Mucosa of descending colon (tissue), 3 donors: ENCODE results near the gene DDC. TPM values are rescaled to one million over a fixed set of nuclear protein-coding genes. Genes with fewer than 3 reads are reported as not detected.

ENCODE experiments used
- ATAC-seq: fragments of 200-7000 bp; cut with Tn5 transposase; one replicate; pipeline ENCODE4 v1.9.1; 2020; ENCODE audit warnings: mild to moderate bottlenecking, moderate library complexity
- DNase-seq, 3 donors: peaks; one replicate each; pipeline ENCODE4 v3.0.0-alpha.2; 2020
- H3K36me3 ChIP-seq: fragments of 200-600 bp; one replicate; pipeline ENCODE4 v1.8.0; 2021; ENCODE audit warnings: low read depth, mild to moderate bottlenecking
- H3K4me1 ChIP-seq: fragments of 200-600 bp; one replicate; pipeline ENCODE4 v1.8.0; 2021; ENCODE audit warnings: low read depth, mild to moderate bottlenecking
- H3K4me3 ChIP-seq: fragments of 200-600 bp; one replicate; pipeline ENCODE4 v1.8.0; 2021; ENCODE audit warnings: mild to moderate bottlenecking
- H3K9me3 ChIP-seq: fragments of 200-600 bp; one replicate; pipeline ENCODE4 v1.8.0; 2021; ENCODE audit warnings: mild to moderate bottlenecking
- CTCF ChIP-seq: fragments of 200-600 bp; IDR thresholded peaks from one replicate; pipeline ENCODE4 v1.8.0; 2022; ENCODE audit warnings: antibody characterized with exemption, mild to moderate bottlenecking
- intact Hi-C, 2 donors: fragments of 100-400 bp; cut with DNase I in 1 of 2; cut with micrococcal nuclease in 1 of 2; formaldehyde crosslinking; loops; one replicate each; pipeline versions ENCODE4 v1.11.0 to v1.11.1; 2022; cut with DNase I, micrococcal nuclease
- total RNA-seq, 3 donors: library from RNA; stranded (reverse); fragmentation: NEBNext Ultra II Directional in 2 of 3; extraction: Animal tissue kit (Norgen Biotek cat#: 25700) in 2 of 3; gene quantifications; one replicate each; pipeline versions ENCODE4 v1.2.1 to v1.2.4, GENCODE V29; 2021 to 2023
- donor health status: DM: no; HTN: no; CAD: no; lungs with moderate emphysema.
- donor health status: DM: no; HTN: no; CAD: no.
- donor health status: DM: no; HTN: yes; CAD: no.

The DDC gene
- total RNA-seq, 3 donors from 2014 or later: 29.6 to 94.5 (median 74.4) TPM

GRCh38 chr7:50481867-50482266 lies 83.3 kb downstream of the DDC start:
- no peak for TF ChIP-seq CTCF
- no peak for DNase-seq
- ATAC-seq: no peak
- Histone ChIP-seq H3K4me1 (no peaks in the 10 kb centered on the region), H3K36me3 (no peaks in the 10 kb centered on the region), H3K4me3 (no peak overlapping the region), H3K9me3 (no peaks in the 10 kb centered on the region)
- intact Hi-C loops: no loop called here

DNA sequence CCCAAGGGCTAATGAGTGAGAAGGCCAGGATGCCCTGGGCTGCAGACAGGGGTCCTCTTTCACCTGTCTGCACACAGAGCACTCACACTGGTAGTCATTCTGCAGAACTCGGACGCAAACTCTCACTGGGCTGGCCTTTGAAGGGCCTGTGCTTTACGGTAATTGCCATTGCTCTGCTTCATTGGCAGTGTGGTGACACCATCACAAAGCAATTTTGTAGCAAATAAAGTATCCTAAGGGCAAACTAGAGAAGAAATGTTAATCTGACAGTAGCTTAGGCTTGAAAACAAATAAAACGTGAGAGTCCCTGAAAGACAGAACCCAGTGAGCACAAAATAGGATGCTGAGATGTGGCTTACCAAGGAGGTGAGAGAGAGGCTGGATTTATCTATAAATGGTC lies 84.4 kb downstream of the DDC start:
- TF ChIP-seq CTCF: no peak
- ATAC-seq: no peak

GRCh38 chr7:50479743-50480517 lies 85.3 kb downstream of the DDC start:
- Histone ChIP-seq H3K9me3 (no peaks in the 10 kb centered on the region), H3K4me1 (no peaks in the 10 kb centered on the region), H3K4me3 (no peak overlapping the region), H3K36me3 (no peaks in the 10 kb centered on the region)
- DNase-seq (no peak), ATAC-seq (no peak)
- no peak for TF ChIP-seq CTCF
- intact Hi-C loops: loop anchor here in 1 of 2 donors (10.0 kb wide), 1 partner anchor 195 kb away; no protein-coding TSS in a partner anchor

More for the DNA sequence above, 84.4 kb downstream of the DDC start:
- intact Hi-C loops: no loop called here
- DNase-seq: no peak
- Histone ChIP-seq H3K9me3 (no peaks in the 10 kb centered on the region), H3K4me3 (no peak overlapping the region), H3K36me3 (no peaks in the 10 kb centered on the region), H3K4me1 (no peaks in the 10 kb centered on the region)

- ATAC-seq: no peak
- intact Hi-C loops: loop anchor here in 1 of 2 donors (10.0 kb wide), 1 partner anchor 197 kb away; no protein-coding TSS in a partner anchor
Observed at GRCh38 chr7:50477640-50478039, 87.6 kb downstream of the DDC start.

DNA sequence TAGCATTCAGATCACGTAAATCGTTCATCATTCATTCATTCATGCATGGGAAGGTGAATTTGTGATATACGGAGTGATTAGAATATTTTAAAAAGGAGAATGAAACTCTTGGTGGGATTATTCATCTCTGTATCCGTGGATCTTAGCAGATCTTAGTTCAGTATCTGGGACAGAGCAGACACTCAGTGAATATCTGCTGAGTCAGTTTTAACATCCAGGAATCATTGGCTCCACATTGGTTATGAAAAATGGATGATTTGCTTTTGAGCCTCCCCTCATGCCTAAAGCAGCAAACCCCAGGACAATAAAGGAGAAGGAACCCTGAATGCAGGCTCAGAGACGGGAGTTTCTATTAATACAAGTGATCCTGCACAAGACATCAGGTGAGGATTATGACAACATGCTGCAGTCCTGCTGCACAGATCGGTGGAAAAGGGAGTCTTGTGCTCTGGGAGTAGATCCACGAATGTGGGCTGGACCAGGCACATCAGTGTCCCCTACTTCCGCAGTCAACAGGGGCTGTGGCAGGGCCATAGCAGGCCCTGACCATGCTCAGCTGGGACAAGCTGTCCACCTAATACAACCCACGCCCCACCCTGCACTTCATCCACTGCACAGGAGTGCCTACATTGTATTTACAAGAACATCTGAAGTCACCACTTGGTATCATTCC lies 88.1 kb downstream of the DDC start:
- no peaks in the 10 kb centered on the region for H3K9me3 ChIP-seq
- H3K36me3 ChIP-seq: no peaks in the 10 kb centered on the region
- ATAC-seq: no peak
- intact Hi-C loops: loop anchor here in 1 of 2 donors (10.0 kb wide), 1 partner anchor 198 kb away; no protein-coding TSS in a partner anchor
- H3K4me1 ChIP-seq: no peaks in the 10 kb centered on the region
- DNase-seq: no peak
- no peak overlapping the region for H3K4me3 ChIP-seq
- TF ChIP-seq CTCF: no peak

More at GRCh38 chr7:50477640-50478039, 87.6 kb downstream of the DDC start:
- H3K9me3 ChIP-seq: no peaks in the 10 kb centered on the region
- H3K4me1 ChIP-seq: no peaks in the 10 kb centered on the region
- H3K4me3 ChIP-seq: no peak overlapping the region
- TF ChIP-seq CTCF: no peak
- H3K36me3 ChIP-seq: no peaks in the 10 kb centered on the region
- no peak for DNase-seq
